Heart left ventricle (tissue), 13 donors: Measurements from ENCODE around the gene USP4.

Source experiments
- CTCF ChIP-seq, 12 donors: fragments of 200-600 bp; sonication (generic) in 4 of 12; IDR thresholded peaks; one replicate each; pipeline versions ENCODE4 v1.5.0 to v1.8.0; 2018 to 2022; ENCODE audit warnings: antibody characterized with exemption in 12 of 12, mild to moderate bottlenecking in 5 of 12
- POLR2A ChIP-seq, 2 donors: fragments of 450-650 bp; IDR thresholded peaks; one replicate each; pipeline ENCODE4 v1.6.1; 2017; ENCODE audit warnings: antibody characterized with exemption in 2 of 2, mild to moderate bottlenecking in 2 of 2, moderate library complexity in 2 of 2
- donor health status: ischemic (EF 13 %, LVEDD 7.1; RV severe dilation, severe dysfunction).
- donor health status: DM: no; HTN: yes; CAD: no.
- donor health status: DM: no; HTN: no; CAD: no.
- donor health status: ischemic (EF 25% LVEDD 6.9; RV normal size, moderate dysfunction).
- donor health status: ischemic (EF 25% LVEDD 5.7; RV mildly dilated, moderate dysfunction).
- donor health status: ischemic (EF 35%, LVEDD 5.7; RV mildly dilated, moderate dysfunction).
- donor health status: nonischemic (EF 11% LVEDD 7.7; RV severe dilation, severe dysfunction).
- donor health status: DM: yes; HTN: yes; CAD: no.
- donor health status: PGD.
- donor health status: ischemic (EF 29% LVEDD 5.4; RV normal size, mild dysfunction).
- donor health status: nonischemic (EF 23%, LVEDD 6.1; RV moderate dilation, normal function).

GRCh38 chr3:49341996-49342395 lies 2.1 kb upstream of the USP4 start:
- TF ChIP-seq CTCF (IDR thresholded peaks at IDR 0.05): no peak
- no peak for TF ChIP-seq POLR2A (IDR thresholded peaks at IDR 0.05)
